Chondrocyte (in vitro differentiated cells): ENCODE results near the gene CACTIN. TPM values are rescaled to one million over a fixed set of nuclear protein-coding genes. Genes with fewer than 3 reads are reported as not detected.

ENCODE experiments used
- DNase-seq: peaks from one replicate; pipeline ENCODE4 v3.0.0; 2021; ENCODE audit warnings: mixed read lengths, low spot score
- H3K27ac Mint-ChIP-seq: one replicate; pipeline ENCODE4 v1.8.0; 2021; ENCODE audit warnings: mild to moderate bottlenecking, moderate library complexity, mixed read lengths; ENCODE audit not compliant: unreplicated experiment
- H3K27me3 Mint-ChIP-seq: 2 replicates; pipeline ENCODE4 v1.8.0; 2021; ENCODE audit warnings: low read depth, mixed read lengths
- H3K36me3 Mint-ChIP-seq: 2 replicates; pipeline ENCODE4 v1.8.0; 2021; ENCODE audit warnings: low read depth, mixed read lengths
- H3K4me1 Mint-ChIP-seq: 2 replicates; pipeline ENCODE4 v1.8.0; 2021; ENCODE audit warnings: low read depth, mild to moderate bottlenecking, mixed read lengths
- H3K4me3 Mint-ChIP-seq: one replicate; pipeline ENCODE4 v1.8.0; 2021; ENCODE audit warnings: mild to moderate bottlenecking, moderate library complexity, mixed read lengths; ENCODE audit not compliant: unreplicated experiment
- H3K9me3 Mint-ChIP-seq: 2 replicates; pipeline ENCODE4 v1.8.0; 2021; ENCODE audit warnings: low read depth, mixed read lengths
- CTCF ChIP-seq: fragments of 200-600 bp; sonication (generic); IDR thresholded peaks from 2 replicates; pipeline ENCODE4 v1.5.0; 2021; ENCODE audit warnings: antibody characterized with exemption, mild to moderate bottlenecking, moderate library complexity
- total RNA-seq: library from RNA; stranded (reverse); gene quantifications from 3 replicates; pipeline ENCODE4 v1.2.1, GENCODE V29; 2021

The CACTIN gene
- total RNA-seq, 1 donor from 2014 or later: 19.5 TPM

GRCh38 chr19:3608079-3608641 lies 18.4 kb downstream of the CACTIN start:
- H3K9me3 Mint-ChIP-seq: no peaks in the 10 kb centered on the region
- H3K27ac Mint-ChIP-seq: peak overlapping the region; percentile 87
- H3K36me3 Mint-ChIP-seq: peaks cover 3% of the 10 kb centered on the region
- peaks cover 35% of the 10 kb centered on the region for H3K4me1 Mint-ChIP-seq
- H3K27me3 Mint-ChIP-seq: no peaks in the 10 kb centered on the region
- peak overlapping the region; percentile 67 for H3K4me3 Mint-ChIP-seq
- no peak for TF ChIP-seq CTCF
- no peak for DNase-seq

- Mint-ChIP-seq H3K4me1 (peaks cover 35% of the 10 kb centered on the region), H3K36me3 (peaks cover 3% of the 10 kb centered on the region), H3K27me3 (no peaks in the 10 kb centered on the region), H3K27ac (peak overlapping the region; percentile 87), H3K9me3 (no peaks in the 10 kb centered on the region), H3K4me3 (peak overlapping the region; percentile 67)
- no peak for TF ChIP-seq CTCF
- DNase-seq: no peak
Measured at GRCh38 chr19:3607303-3608078, 19.1 kb downstream of the CACTIN start.

- peak within 1 kb of the TSS; percentile 87 for H3K27ac Mint-ChIP-seq
- no peaks in the 10 kb centered on the region for H3K36me3 Mint-ChIP-seq
- no peak for DNase-seq
- peaks cover 35% of the 10 kb centered on the region for H3K4me1 Mint-ChIP-seq
- no peak for TF ChIP-seq CTCF
- no peaks in the 10 kb centered on the region for H3K27me3 Mint-ChIP-seq
- peak within 1 kb of the TSS; percentile 67 for H3K4me3 Mint-ChIP-seq
- no peaks in the 10 kb centered on the region for H3K9me3 Mint-ChIP-seq
Measured at GRCh38 chr19:3606690-3607289, 19.8 kb downstream of the CACTIN start, which contains the start of gene TBXA2R. Gene TBXA2R (minus strand): TSS chr19:3606875. CDS start chr19:3600634, 6,241 bp downstream.

GRCh38 chr19:3606174-3606689 lies 20.4 kb downstream of the CACTIN start:
- Mint-ChIP-seq H3K9me3 (no peaks in the 10 kb centered on the region), H3K36me3 (no peaks in the 10 kb centered on the region), H3K27me3 (no peaks in the 10 kb centered on the region), H3K27ac (no peak overlapping the region), H3K4me1 (peaks cover 35% of the 10 kb centered on the region), H3K4me3 (no peak overlapping the region)
- DNase-seq: no peak
- no peak for TF ChIP-seq CTCF

GRCh38 chr19:3605770-3606169 lies 20.8 kb downstream of the CACTIN start:
- Mint-ChIP-seq H3K4me3 (no peak overlapping the region), H3K4me1 (peaks cover 35% of the 10 kb centered on the region), H3K27me3 (no peaks in the 10 kb centered on the region), H3K36me3 (no peaks in the 10 kb centered on the region), H3K27ac (no peak overlapping the region), H3K9me3 (no peaks in the 10 kb centered on the region)
- DNase-seq: no peak
- no peak for TF ChIP-seq CTCF
